DND-41 (cell line): ENCODE measurements around the gene ZRANB1.

Source experiments
- ATAC-seq: fragments of 200-7000 bp; cut with Tn5 transposase; 3 replicates; pipeline ENCODE4 v1.9.1; 2021; ENCODE audit warnings: low read depth; ENCODE audit not compliant: insufficient read depth
- DNase-seq: peaks from one replicate; pipeline ENCODE4 v3.0.0-alpha.2; 2020
- H2AFZ ChIP-seq: 2 replicates; pipeline ENCODE4 v1.6.0; 2012; ENCODE audit warnings: low read depth, low read length
- H3K27ac ChIP-seq: 2 replicates; pipeline ENCODE4 v1.5.1; 2012; ENCODE audit warnings: low read length, inconsistent platforms
- H3K27me3 ChIP-seq: fragments of 200-600 bp; sonication (generic); 2 replicates; pipeline ENCODE4 v1.6.0; 2012; ENCODE audit warnings: low read length, mild to moderate bottlenecking, inconsistent platforms; ENCODE audit not compliant: insufficient read depth, poor library complexity
- H3K36me3 ChIP-seq: 2 replicates; pipeline ENCODE4 v1.5.1; 2012; ENCODE audit warnings: low read length, inconsistent platforms; ENCODE audit not compliant: insufficient read depth
- H3K4me1 ChIP-seq: 2 replicates; pipeline ENCODE4 v1.5.1; 2012; ENCODE audit warnings: mild to moderate bottlenecking, low read length; ENCODE audit not compliant: insufficient read depth
- H3K4me2 ChIP-seq: 2 replicates; pipeline ENCODE4 v1.6.0; 2012; ENCODE audit warnings: mild to moderate bottlenecking, moderate library complexity, low read length, inconsistent platforms; ENCODE audit not compliant: insufficient read depth
- H3K4me3 ChIP-seq, 2 experiments: fragments of 200-600 bp in 1 of 2; shearing (Covaris generic) in 1 of 2; 2 replicates each; pipeline ENCODE4 v1.5.1; 2012 to 2016; ENCODE audit warnings: inconsistent platforms in 2 of 2, low read length in 2 of 2, mild to moderate bottlenecking in 2 of 2, low read depth in 1 of 2, moderate library complexity in 1 of 2
- H3K79me2 ChIP-seq: 2 replicates; pipeline ENCODE4 v1.6.0; 2012; ENCODE audit warnings: low read length, inconsistent platforms; ENCODE audit not compliant: insufficient read depth
- H3K9ac ChIP-seq: 2 replicates; pipeline ENCODE4 v1.6.0; 2012; ENCODE audit warnings: low read depth, mild to moderate bottlenecking, inconsistent platforms, low read length, moderate library complexity
- H3K9me3 ChIP-seq: 2 replicates; pipeline ENCODE4 v1.5.1; 2012; ENCODE audit warnings: low read length, moderate library complexity, mild to moderate bottlenecking, inconsistent platforms; ENCODE audit not compliant: insufficient read depth, severe bottlenecking
- H4K20me1 ChIP-seq: 2 replicates; pipeline ENCODE4 v1.6.0; 2012; ENCODE audit warnings: low read length; ENCODE audit not compliant: insufficient read depth
- CTCF ChIP-seq: IDR thresholded peaks from 2 replicates; pipeline ENCODE4 v1.5.1; 2012; ENCODE audit warnings: borderline replicate concordance, low read length, moderate library complexity, mild to moderate bottlenecking; ENCODE audit not compliant: poor library complexity, severe bottlenecking; ENCODE audit errors: extremely low read depth
- EZH2 ChIP-seq: IDR thresholded peaks from 3 replicates; pipeline ENCODE4 v1.6.1; 2012; ENCODE audit warnings: borderline replicate concordance, low read depth, mild to moderate bottlenecking, moderate library complexity, low read length, inconsistent platforms; ENCODE audit not compliant: severe bottlenecking

The ZRANB1 gene

DNA sequence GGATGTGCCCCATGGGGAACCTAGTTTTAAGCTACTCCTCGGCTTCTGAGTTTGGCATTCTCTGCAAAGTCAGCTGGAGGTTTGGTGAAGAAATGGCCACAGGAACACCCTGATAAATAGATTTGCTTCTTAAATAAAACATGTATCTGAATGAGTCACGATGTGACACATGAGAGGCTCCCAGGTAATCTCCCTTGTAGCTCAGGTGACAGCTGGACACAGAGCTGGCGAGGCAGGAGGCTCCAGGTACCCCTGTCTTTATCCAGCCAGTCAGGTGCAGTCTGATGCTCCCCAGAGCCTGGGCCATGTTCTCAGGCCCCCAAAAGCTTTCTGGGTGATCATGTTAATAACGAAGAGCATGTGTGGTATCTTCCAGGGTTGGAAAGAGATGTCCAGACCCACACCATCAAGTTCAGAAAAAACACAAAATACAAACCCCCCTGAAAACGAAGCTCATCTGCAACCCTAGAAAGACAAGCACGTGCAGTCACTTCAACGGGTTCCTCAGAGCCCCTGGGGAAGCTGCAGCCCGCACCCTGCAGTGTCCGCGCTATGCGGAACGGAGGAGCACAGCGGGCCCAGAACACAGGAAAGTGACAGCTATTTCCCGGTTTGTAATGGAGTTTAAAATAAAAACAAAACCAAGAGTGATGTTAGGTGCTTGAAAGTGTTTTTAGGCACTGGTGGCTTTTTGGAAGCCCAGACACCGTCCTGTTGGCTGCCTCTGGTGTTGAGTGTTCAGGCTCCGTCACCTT, 69.4 kb downstream of the ZRANB1 start:
- no peaks in the 10 kb centered on the region for H3K4me1 ChIP-seq
- ATAC-seq (no peak), DNase-seq (no peak)
- H3K4me2 ChIP-seq, result no peak overlapping the region
- H3K36me3 ChIP-seq, result 0 out of 2 replicates have a peak, but pooled peaks cover 3% of the 10 kb centered on the region
- H3K4me3 ChIP-seq, result no peak overlapping the region
- H3K9me3 ChIP-seq, result no peaks in the 10 kb centered on the region
- H2AFZ ChIP-seq, result no peak overlapping the region
- no peak overlapping the region for H3K27ac ChIP-seq
- H4K20me1 ChIP-seq, result peaks cover 50% of the 10 kb centered on the region
- TF ChIP-seq EZH2, result no peak
- no peak for TF ChIP-seq CTCF
- no peak overlapping the region for H3K9ac ChIP-seq
- H3K27me3 ChIP-seq, result no peaks in the 10 kb centered on the region
- peaks cover 29% of the 10 kb centered on the region for H3K79me2 ChIP-seq

- no peak overlapping the region for H3K27ac ChIP-seq
- no peak overlapping the region for H3K4me3 ChIP-seq
- TF ChIP-seq CTCF, result no peak
- no peak for TF ChIP-seq EZH2
- H2AFZ ChIP-seq, result no peak overlapping the region
- no peaks in the 10 kb centered on the region for H3K27me3 ChIP-seq
- H3K9ac ChIP-seq, result no peak overlapping the region
- 0 out of 2 replicates have a peak, but pooled peaks cover 3% of the 10 kb centered on the region for H3K36me3 ChIP-seq
- H3K4me1 ChIP-seq, result no peaks in the 10 kb centered on the region
- H4K20me1 ChIP-seq, result peaks cover 53% of the 10 kb centered on the region
- H3K9me3 ChIP-seq, result no peaks in the 10 kb centered on the region
- peaks cover 29% of the 10 kb centered on the region for H3K79me2 ChIP-seq
- no peak for ATAC-seq
- H3K4me2 ChIP-seq, result no peak overlapping the region
- no peak for DNase-seq
These were observed 70.2 kb downstream of the ZRANB1 start for GRCh38 chr10:125011926-125012705.

GRCh38 chr10:125012851-125013528, 71.1 kb downstream of the ZRANB1 start:
- Histone ChIP-seq H3K4me1 (no peaks in the 10 kb centered on the region), H2AFZ (no peak overlapping the region), H4K20me1 (peaks cover 51% of the 10 kb centered on the region), H3K27ac (no peak overlapping the region), H3K4me2 (no peak overlapping the region), H3K4me3 (no peak overlapping the region), H3K79me2 (peaks cover 31% of the 10 kb centered on the region), H3K9me3 (no peaks in the 10 kb centered on the region), H3K36me3 (0 out of 2 replicates have a peak, but pooled peaks cover 3% of the 10 kb centered on the region), H3K27me3 (no peaks in the 10 kb centered on the region), H3K9ac (no peak overlapping the region)
- no peak for TF ChIP-seq EZH2
- TF ChIP-seq CTCF, result no peak
- DNase-seq, result no peak
- ATAC-seq, result no peak
